Stimulated activated naive B cell treated with anti-CD40 and anti-IgM and Interleukin-4, amounts not matched to agents 10 μg/mL and 1 μg/mL and 100 μg/mL, for 72 hours (primary cell): ENCODE measurements around the gene THEM5.
"Not testable (repeated sequence)": the region's sequence is repeated elsewhere in the genome, so short reads cannot be mapped to it uniquely, and the experiment has no call there.

Experiments
- ATAC-seq, 2 donors: fragments of 150-1000 bp; cut with Tn5 transposase; replicated peaks; 2 replicates each; pipeline ENCODE4 v1.10.0; 2021; ENCODE audit warnings: moderate library complexity in 1 of 2
- DNase-seq: peaks from one replicate; pipeline ENCODE4 v3.0.0; 2021
- H3K27ac Mint-ChIP-seq: one replicate; pipeline ENCODE4 v1.8.0; 2022; ENCODE audit warnings: mild to moderate bottlenecking, mixed read lengths
- H3K27me3 Mint-ChIP-seq, 2 donors: one replicate each; pipeline ENCODE4 v1.8.0; 2022; ENCODE audit warnings: mixed read lengths in 2 of 2
- H3K36me3 Mint-ChIP-seq, 2 donors: one replicate each; pipeline ENCODE4 v1.8.0; 2022; ENCODE audit warnings: mixed read lengths in 2 of 2, mild to moderate bottlenecking in 1 of 2
- H3K4me1 Mint-ChIP-seq, 2 donors: one replicate each; pipeline ENCODE4 v1.8.0; 2022; ENCODE audit warnings: mixed read lengths in 2 of 2, mild to moderate bottlenecking in 1 of 2
- H3K4me3 Mint-ChIP-seq, 2 donors: one replicate each; pipeline ENCODE4 v1.8.0; 2022; ENCODE audit warnings: mild to moderate bottlenecking in 2 of 2, mixed read lengths in 2 of 2, moderate library complexity in 1 of 2
- H3K9me3 Mint-ChIP-seq, 2 donors: one replicate each; pipeline ENCODE4 v1.8.0; 2022; ENCODE audit warnings: mixed read lengths in 2 of 2, mild to moderate bottlenecking in 1 of 2

Gene THEM5

DNA sequence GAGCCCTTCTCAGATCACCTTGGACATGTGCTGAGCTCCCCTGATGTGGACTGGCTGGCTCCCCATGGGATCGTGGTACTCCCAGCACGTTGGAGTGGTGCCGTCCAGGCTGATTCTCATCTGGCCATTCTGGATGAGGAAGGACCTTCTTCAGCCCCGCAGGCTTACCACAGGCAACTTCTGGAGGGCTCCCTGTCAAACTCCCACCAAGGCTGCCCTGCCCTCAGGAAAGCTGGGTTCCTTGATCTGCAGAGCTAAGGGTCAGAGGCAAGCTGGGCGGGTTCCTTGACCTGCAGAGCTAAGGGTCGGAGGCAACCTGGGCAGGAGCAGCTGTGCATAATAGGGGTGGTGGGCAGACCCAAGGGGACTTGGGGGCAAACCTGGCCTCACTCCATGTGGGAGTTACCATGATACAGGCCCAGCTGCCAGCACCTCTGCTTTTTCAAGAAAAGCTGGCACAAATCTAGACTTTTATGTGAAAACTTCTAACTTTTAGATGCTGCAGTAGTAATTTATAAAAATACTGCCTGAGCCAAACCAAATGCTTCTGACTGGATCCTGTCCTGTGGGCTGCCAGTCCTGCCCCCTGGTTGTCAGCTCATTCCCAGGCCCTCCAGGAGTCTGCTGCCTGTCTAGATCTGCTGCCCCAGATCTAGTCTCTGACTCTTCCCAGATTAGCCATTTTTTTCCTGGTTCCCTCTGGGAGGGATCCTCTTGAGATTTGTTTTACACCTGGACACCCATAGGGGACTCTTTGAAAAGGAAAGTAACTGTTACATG is 5.6 kb upstream of the THEM5 start:
- H3K4me3 Mint-ChIP-seq, result peak overlapping the region in 1 of 2 donors; percentile 34
- no peak for ATAC-seq
- H3K27ac Mint-ChIP-seq, result peak overlapping the region; percentile 25

DNA sequence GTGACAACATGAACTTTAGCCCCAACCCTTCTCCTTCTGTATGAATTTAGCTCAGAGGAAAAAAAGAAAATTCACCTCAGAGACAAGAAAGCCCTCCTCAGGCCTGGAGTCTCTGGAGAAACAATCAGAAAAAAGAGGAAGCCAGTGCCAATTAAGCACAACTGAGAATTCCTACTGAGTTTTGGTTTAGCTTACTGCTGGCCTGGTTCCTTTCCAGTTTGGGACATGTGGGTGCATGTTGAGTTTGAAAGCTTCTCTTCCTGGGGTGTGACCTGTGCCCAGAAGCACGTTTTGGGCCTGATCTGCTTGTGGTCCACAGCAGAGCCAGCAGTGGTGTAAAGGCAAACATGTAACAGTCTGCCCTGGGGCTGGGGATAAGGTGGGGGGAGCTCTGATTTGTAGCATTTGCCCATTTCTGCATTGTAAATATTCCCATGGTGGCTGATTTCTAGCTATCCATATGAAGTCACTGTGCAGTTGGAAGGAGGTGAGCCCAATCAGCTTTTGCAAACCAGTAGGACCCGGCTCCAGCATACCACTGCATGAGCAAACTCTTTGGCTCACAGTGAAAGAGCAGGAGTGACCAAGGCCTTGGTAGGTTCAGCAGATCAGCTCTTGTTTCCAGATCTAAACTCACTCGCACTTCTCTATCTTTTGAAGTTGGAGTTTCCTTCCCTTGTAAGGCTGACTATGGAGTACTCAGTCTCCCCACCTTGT is 4.7 kb upstream of the THEM5 start:
- Mint-ChIP-seq H3K27ac (peak overlapping the region; percentile 25), H3K4me1 (peaks cover 30 to 40% of the 10 kb centered on the region in 2 donors), H3K27me3 (peaks cover 5 to 9% of the 10 kb centered on the region in 2 donors), H3K36me3 (peaks cover 0 to 6% of the 10 kb centered on the region in 2 donors), H3K4me3 (no peak overlapping the region), H3K9me3 (no peaks in the 10 kb centered on the region)
- no peak for ATAC-seq
- DNase-seq, result no peak

More for the DNA sequence above, 5.6 kb upstream of the THEM5 start:
- Mint-ChIP-seq H3K27me3 (peaks cover 4 to 5% of the 10 kb centered on the region in 2 donors), H3K4me1 (peaks cover 30 to 40% of the 10 kb centered on the region in 2 donors), H3K36me3 (peaks cover 0 to 6% of the 10 kb centered on the region in 2 donors), H3K9me3 (no peaks in the 10 kb centered on the region)
- no peak for DNase-seq

DNA sequence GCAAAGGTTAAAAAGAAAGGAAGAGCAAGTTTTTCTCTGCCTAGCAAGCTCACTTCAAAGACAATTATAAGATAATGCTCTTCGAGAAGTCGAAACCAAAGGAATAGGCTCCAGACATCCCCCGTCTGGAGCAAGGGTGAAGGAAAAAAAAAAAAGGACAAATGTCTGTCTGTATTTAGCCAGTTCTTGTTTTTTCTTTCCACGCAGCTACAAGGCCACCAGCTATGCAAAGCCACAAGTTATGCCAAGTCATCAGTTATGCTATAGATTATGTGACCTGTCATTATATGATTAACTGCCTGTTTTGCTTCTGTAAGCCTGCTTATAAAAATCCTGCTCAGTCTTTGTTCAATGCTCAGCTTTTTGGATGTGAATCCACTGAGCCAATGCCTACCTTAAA is 2.4 kb upstream of the THEM5 start:
- no peak for ATAC-seq
- H3K36me3 Mint-ChIP-seq, result peaks cover 6% of the 10 kb centered on the region in 2 donors
- no peak for DNase-seq
- no peaks in the 10 kb centered on the region for H3K9me3 Mint-ChIP-seq
- H3K4me3 Mint-ChIP-seq, result no peak overlapping the region
- no peak overlapping the region for H3K27ac Mint-ChIP-seq
- H3K27me3 Mint-ChIP-seq, result peaks cover 9 to 19% of the 10 kb centered on the region in 2 donors
- H3K4me1 Mint-ChIP-seq, result peaks cover 26 to 37% of the 10 kb centered on the region in 2 donors

DNA sequence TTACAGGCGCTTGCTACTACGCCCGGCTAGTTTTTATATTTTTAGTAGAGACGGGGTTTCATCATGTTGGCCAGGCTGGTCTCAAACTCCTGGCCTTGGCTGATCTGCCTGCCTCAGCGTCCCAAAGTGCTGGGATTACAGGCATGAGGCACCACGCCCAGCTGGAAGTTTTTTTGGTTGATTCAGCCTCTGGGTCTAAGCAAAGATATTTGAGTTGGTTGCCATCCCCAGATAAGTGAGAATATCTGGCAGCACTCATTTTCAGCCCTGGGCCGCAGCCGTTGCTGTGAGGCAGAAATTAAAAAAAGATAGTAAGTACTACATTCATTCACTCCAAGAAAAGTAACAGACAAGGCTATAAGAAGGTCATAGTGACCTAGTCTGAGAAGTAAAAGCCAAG is 2.0 kb upstream of the THEM5 start:
- not testable (repeated sequence) for H3K36me3 Mint-ChIP-seq, DNase-seq, ATAC-seq, H3K9me3 Mint-ChIP-seq, H3K4me3 Mint-ChIP-seq, H3K27ac Mint-ChIP-seq
- Mint-ChIP-seq H3K4me1 (peaks cover 23 to 33% of the 10 kb centered on the region in 2 donors), H3K27me3 (peaks cover 11 to 22% of the 10 kb centered on the region in 2 donors)

DNA sequence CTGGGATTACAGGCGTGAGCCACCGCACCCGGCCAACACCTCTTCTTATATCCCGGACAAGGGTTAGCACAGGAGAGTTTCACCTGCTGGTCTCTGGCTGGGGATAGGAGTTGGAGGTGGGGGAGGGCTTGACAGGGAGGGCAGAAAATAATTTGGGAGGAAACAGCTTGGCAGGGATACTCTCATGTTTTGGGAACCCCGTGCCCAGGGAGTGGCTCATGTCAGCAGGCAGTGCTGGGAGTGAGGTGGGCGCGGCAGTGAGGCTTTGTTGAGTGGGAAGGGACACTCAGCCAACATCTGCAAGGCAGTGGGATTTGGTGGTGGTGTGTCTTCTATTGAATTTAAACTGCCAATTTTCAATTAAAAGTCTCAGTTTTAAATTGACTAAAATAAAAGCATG is 1.1 kb upstream of the THEM5 start:
- H3K4me3 Mint-ChIP-seq, result no peak overlapping the region
- peaks cover 15 to 24% of the 10 kb centered on the region in 2 donors for H3K4me1 Mint-ChIP-seq
- ATAC-seq, result no peak
- DNase-seq, result no peak
- H3K27me3 Mint-ChIP-seq, result peaks cover 19 to 30% of the 10 kb centered on the region in 2 donors
- peaks cover 6 to 16% of the 10 kb centered on the region in 2 donors for H3K36me3 Mint-ChIP-seq
- no peak overlapping the region for H3K27ac Mint-ChIP-seq
- no peaks in the 10 kb centered on the region for H3K9me3 Mint-ChIP-seq

DNA sequence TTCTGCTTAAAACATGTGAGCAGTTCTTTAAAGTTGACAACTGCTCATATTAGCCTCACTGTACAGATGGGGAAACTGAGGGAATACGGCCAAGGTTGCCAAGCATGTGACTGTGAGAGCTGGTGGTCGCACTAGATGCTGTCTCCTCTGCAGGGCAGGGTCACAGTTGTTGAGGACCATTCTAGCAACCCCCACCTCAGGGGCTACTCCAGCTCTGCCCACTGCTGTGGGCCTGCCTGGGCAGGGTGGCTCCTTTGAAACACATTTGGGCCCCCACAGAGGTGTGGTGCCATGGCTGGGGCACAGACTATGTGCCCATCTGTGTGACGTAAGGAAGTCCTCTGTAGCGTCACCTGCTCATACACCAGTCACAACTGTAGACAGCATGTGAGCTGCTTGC is 779 bp downstream of the THEM5 start:
- Mint-ChIP-seq H3K4me3 (no peak overlapping the region), H3K36me3 (peaks cover 9 to 20% of the 10 kb centered on the region in 2 donors), H3K4me1 (peaks cover 5 to 6% of the 10 kb centered on the region in 2 donors), H3K27ac (no peak overlapping the region), H3K27me3 (peaks cover 24 to 41% of the 10 kb centered on the region in 2 donors), H3K9me3 (no peaks in the 10 kb centered on the region)
- DNase-seq, result no peak
- no peak for ATAC-seq

DNA sequence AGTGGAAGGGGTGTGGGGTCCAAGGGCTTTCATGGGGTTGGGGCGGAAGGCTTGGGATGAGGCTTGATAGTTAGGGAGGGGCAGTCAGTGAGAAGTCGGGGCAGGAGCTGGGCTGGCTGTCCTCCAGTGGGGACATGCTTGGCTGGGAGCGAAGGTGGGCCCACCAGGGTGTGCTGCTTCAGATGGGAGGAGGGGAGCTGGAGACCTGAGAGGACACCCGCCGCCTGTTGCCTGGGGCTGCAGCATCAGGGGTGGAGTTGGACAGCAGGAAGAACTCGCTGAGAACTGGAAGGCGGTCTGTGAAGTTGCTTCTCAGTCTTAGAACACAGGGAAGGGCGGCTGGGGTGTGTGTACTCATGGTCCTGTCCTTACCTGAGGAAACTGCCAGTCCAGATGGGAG is 1.6 kb downstream of the THEM5 start:
- Mint-ChIP-seq H3K4me3 (no peak overlapping the region), H3K36me3 (peaks cover 9 to 21% of the 10 kb centered on the region in 2 donors), H3K9me3 (no peaks in the 10 kb centered on the region), H3K27me3 (peaks cover 24 to 44% of the 10 kb centered on the region in 2 donors), H3K27ac (no peak overlapping the region), H3K4me1 (peaks cover 4 to 7% of the 10 kb centered on the region in 2 donors)
- DNase-seq (no peak), ATAC-seq (no peak)

DNA sequence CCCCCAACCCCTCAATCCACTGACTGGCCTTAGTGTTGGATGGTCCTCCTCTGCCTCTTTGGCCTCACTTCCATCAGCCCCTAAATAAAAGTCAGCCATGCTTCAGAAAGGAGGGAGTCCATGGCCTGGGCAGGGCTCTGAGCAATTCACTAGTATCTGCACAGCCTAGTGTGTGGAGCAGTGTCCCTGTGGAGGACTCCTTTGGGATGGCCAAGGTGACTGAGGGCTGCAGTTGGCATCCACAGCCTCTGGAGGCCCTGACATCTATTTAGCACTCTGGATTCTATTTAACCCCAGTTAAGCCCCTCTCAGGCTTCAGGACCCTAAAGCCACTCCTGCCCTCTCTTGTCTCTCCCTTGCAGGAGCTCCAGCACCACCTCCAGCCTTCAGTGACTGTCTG is 3.6 kb downstream of the THEM5 start:
- peaks cover 10 to 33% of the 10 kb centered on the region in 2 donors for H3K36me3 Mint-ChIP-seq
- peak overlapping the region; percentile 56 for H3K27ac Mint-ChIP-seq
- H3K4me3 Mint-ChIP-seq, result no peak overlapping the region

DNA sequence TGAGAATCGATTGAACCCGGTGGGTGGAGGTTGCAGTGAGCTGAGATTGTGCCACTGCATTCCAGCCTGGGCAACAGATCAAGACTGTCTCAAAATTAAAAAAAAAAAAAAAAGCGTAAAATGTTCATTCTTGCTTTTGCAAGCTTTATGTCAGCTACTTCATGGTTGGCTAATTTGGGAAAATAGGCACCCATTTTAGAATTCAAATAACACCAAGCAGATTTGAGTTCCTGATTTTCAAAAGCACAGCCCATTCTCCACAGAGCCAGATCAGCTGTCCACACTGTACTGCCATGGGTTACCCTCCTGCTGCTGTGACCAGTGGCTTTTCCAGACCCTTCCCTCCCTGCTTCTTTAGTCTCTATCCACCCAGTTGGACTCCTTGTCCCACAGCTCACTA is 4.4 kb downstream of the THEM5 start:
- peaks cover 15 to 40% of the 10 kb centered on the region in 2 donors for H3K36me3 Mint-ChIP-seq
- ATAC-seq, result no peak
- peaks cover 14 to 21% of the 10 kb centered on the region in 2 donors for H3K4me1 Mint-ChIP-seq
- peaks cover 32 to 55% of the 10 kb centered on the region in 2 donors for H3K27me3 Mint-ChIP-seq
- H3K9me3 Mint-ChIP-seq, result no peaks in the 10 kb centered on the region
- DNase-seq, result no peak
- no peak overlapping the region for H3K27ac Mint-ChIP-seq
- no peak overlapping the region for H3K4me3 Mint-ChIP-seq

More for the DNA sequence above, 3.6 kb downstream of the THEM5 start:
- peaks cover 32 to 55% of the 10 kb centered on the region in 2 donors for H3K27me3 Mint-ChIP-seq
- DNase-seq (no peak), ATAC-seq (no peak)
- H3K4me1 Mint-ChIP-seq, result peaks cover 14% of the 10 kb centered on the region in 2 donors
- no peaks in the 10 kb centered on the region for H3K9me3 Mint-ChIP-seq

DNA sequence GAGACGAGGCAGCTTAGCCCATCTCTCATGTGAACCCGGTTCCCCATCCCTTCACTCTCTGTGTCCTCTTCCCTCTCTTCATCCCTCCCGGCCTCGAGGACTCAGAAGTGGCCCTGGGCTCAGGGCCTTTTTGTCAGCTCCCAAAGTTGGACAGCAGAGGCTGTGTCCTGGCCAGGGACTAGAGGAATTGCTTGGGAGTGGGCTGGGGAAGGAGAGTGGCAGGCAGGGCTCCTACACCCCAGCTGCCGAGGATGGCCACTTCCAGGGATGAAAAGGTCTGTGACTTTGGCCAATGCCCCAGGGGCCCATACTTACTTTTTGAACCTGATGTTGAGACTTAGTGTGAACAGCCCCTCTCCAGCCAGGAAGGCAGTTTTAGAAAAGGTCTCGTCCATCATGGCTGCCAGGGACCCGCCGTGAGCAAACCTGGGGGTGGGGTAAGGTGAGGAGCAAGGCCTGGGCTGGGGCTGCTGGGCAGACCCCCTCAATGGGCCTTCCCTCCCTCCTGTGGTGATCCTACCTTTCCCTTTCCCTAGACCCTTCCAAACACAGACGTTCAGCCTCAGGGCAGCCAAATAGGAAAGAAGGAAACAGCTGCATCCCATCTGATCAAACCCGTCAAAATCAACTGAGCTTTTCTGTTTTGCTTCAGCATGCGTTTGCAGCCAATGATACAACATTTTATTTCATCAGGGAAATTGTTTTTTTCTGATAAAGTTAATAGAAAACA is 5.5 kb downstream of the THEM5 start:
- ATAC-seq, result no peak
- Mint-ChIP-seq H3K27ac (no peak overlapping the region), H3K4me1 (peaks cover 18 to 29% of the 10 kb centered on the region in 2 donors), H3K27me3 (peaks cover 32 to 49% of the 10 kb centered on the region in 2 donors), H3K36me3 (peaks cover 15 to 40% of the 10 kb centered on the region in 2 donors), H3K4me3 (no peak overlapping the region), H3K9me3 (no peaks in the 10 kb centered on the region)
- DNase-seq, result no peak

DNA sequence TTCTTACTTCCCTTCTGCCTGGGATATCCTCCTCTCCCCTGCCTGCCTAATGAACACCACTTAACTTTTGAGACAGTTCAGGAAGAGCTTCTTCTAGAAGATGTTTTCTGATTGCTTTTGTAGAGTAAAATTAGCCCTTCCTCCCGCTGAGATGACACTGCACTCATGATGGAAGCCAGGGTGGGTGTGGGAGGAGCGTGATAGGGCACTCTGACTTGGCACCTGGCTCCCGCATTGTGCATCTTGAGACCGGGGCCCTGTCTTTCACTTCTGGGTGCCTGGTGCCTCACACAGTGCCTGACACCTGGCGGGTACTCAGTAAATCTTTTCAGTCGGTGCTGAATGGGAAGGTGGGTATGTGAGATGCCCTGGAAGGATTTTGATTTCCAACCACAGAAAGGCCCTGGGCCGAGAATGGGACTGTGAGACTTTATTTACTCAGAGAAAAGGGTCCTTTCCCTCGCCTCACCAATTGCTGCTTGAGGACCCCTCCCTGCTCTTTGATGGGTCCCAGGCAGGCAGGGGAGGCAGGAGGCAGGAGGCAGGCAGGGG is 6.8 kb downstream of the THEM5 start:
- no peak for DNase-seq
- Mint-ChIP-seq H3K27ac (no peak overlapping the region), H3K36me3 (peaks cover 15 to 41% of the 10 kb centered on the region in 2 donors), H3K9me3 (no peaks in the 10 kb centered on the region), H3K4me3 (no peak overlapping the region), H3K4me1 (peaks cover 18 to 29% of the 10 kb centered on the region in 2 donors), H3K27me3 (peaks cover 30 to 42% of the 10 kb centered on the region in 2 donors)
- ATAC-seq, result no peak

DNA sequence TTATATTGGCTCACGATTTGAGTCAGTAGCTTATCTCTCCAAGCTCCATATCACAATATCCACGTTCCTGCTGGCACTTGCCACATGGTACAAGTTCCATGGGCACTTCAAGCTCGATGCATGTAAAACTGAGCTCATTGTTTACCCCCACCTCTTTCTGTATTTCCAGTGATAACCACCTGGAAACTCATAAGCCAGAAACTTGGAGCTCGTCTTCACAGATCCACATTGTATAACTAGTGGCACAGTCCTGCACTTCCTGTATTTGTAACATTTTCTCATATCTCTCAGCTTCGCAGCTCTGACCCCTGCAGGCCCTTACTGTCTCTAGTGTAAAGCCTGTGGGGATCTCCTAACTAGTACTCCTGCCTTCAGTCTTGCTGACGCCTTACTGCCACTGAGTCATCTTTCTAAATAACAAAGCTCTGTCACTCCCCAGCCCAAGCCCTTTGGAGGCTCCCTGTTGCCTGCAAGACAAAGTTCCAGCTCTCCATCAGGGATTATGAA is 7.4 kb downstream of the THEM5 start:
- H3K27me3 Mint-ChIP-seq, result peaks cover 25 to 38% of the 10 kb centered on the region in 2 donors
- no peak overlapping the region for H3K4me3 Mint-ChIP-seq
- H3K36me3 Mint-ChIP-seq, result peaks cover 15 to 39% of the 10 kb centered on the region in 2 donors
- no peaks in the 10 kb centered on the region for H3K9me3 Mint-ChIP-seq
- peak overlapping the region; percentile 72 for H3K27ac Mint-ChIP-seq
- DNase-seq, result no peak
- H3K4me1 Mint-ChIP-seq, result peaks cover 18 to 29% of the 10 kb centered on the region in 2 donors
- ATAC-seq, result peak; percentile 54 to 64

DNA sequence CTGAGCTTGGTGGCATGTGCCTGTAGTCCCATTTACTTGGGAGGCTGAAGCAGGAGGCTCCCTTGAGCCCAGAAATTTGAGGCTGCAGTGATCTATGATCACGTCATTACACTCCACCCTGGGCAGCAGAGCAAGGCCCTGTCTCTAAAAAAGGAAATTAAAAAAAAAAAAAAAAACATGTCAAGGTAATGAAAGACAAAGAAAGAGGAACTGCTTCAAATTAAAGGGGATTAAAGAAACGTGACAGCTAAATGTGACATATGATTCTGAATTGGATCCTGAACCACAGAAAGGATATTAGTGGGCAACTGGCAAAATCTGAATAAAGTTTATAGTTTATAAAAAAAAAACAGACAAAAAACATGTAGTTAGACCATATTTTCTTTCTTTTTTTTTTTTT is 10.1 kb downstream of the THEM5 start:
- DNase-seq, result no peak
- H3K4me3 Mint-ChIP-seq, result no peak overlapping the region
- peaks cover 9 to 29% of the 10 kb centered on the region in 2 donors for H3K27me3 Mint-ChIP-seq
- H3K9me3 Mint-ChIP-seq, result no peaks in the 10 kb centered on the region
- H3K36me3 Mint-ChIP-seq, result peaks cover 12 to 23% of the 10 kb centered on the region in 2 donors
- no peak overlapping the region for H3K27ac Mint-ChIP-seq
- ATAC-seq, result peak; percentile 35 to 56
- peaks cover 23 to 45% of the 10 kb centered on the region in 2 donors for H3K4me1 Mint-ChIP-seq

DNA sequence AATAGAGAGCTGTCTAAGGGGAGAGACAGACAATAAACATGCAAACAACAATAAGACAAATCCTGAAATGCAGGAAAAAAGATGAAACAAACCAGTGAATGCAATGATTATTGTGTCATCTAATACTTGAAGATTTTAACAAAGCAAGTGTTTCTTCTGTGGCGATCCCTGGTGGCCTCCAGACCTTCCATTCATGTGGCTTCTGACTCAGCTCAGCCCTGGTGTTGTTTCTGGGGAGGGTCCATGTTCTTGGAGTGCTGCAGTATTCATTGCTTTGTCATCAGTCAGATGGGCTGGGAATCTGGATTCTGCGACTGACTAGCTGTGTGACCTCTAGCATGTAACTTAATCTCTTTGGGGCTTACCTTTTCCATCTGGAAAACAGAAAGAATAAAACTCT is 12.4 kb downstream of the THEM5 start:
- Mint-ChIP-seq H3K9me3 (no peaks in the 10 kb centered on the region), H3K27me3 (peaks cover 7 to 28% of the 10 kb centered on the region in 2 donors), H3K4me3 (no peak overlapping the region), H3K36me3 (peaks cover 7 to 14% of the 10 kb centered on the region in 2 donors), H3K27ac (no peak overlapping the region), H3K4me1 (peaks cover 29 to 55% of the 10 kb centered on the region in 2 donors)
- DNase-seq, result no peak
- ATAC-seq, result no peak
